Umbilical cord (tissue), 2 donors: ENCODE measurements around the gene PSMG2. TPM values are rescaled to one million over a fixed set of nuclear protein-coding genes. Genes with fewer than 3 reads are reported as not detected.
A peak's percentile ranks its signal among the peaks of the same experiment; 100 is the strongest.
"Not testable (repeated sequence)": the region's sequence is repeated elsewhere in the genome, so short reads cannot be mapped to it uniquely, and the experiment has no call there.

Source experiments
- DNase-seq: peaks from one replicate; pipeline ENCODE4 v3.0.0-alpha.2; 2015; ENCODE audit warnings: low spot score
- total RNA-seq: library from RNA; depleted of rRNA; stranded (reverse); fragments of >200 nt; gene quantifications from one replicate; pipeline ENCODE4 v1.2.3, GENCODE V29; 2014; ENCODE audit warnings: low replicate concordance; ENCODE audit not compliant: insufficient read depth

Gene PSMG2
- total RNA-seq, 1 donor from 2014 or later = 60.9 TPM

DNA sequence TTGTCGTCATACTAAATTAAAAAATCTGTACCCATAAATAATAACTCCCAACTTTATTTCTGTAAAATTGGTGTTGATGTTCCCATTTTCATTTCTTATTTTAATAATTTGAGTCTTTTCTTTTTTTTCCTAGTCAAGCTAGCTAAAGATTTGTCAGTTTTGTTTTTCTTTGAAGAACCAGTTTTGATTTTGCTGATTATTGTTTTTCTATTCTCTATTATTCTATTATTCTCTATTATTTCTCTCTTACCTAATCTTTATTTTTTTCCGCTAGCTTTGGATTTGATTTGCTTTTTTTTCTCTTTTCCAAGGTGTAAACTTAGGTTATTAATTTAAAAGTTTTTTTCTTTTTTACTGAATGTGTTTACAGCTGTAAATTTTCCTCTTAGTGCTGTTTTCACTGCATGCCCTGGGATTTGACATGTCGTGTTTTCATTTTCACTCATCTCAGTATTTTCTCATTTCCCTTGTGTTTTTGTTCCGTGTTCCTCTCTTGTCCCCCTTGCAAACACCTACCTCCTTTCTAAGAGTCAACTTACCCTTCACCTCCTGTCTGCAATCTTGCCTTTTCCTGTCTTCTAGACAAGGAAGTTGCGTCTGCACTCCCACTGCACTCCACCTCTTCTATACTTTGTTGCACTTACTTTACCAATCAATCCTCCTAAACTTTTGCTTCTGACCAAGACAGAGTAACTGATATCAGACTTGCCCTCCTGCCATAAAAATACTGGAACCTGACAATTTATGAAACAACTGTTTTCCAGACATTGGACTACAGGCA is 18.8 kb downstream of the PSMG2 start:
- no peak for DNase-seq

DNA sequence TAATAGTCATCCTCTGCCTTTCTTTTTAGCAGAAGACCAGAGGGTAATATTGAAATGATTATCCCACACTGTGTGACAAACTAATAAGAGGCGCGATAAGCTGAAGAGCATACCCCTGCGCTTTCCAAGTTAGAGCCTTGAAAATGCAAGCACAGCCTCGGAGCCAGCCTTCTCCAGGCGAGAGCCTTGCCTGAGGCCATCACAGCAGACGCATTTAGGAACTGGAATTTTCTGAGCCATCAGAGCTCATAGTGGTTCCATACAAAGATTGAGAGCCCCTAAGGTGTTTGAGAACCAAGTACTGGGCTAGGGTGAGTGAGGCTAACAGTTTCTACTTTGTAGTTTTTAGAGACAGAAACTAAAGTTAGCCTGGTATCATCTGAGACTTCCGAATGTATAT is 19.9 kb downstream of the PSMG2 start:
- DNase-seq = no peak

GRCh38 chr18:12726331-12726730 is 23.5 kb downstream of the PSMG2 start:
- no peak for DNase-seq

GRCh38 chr18:12726774-12727550 is 24.1 kb downstream of the PSMG2 start:
- DNase-seq = peak; percentile 71

DNA sequence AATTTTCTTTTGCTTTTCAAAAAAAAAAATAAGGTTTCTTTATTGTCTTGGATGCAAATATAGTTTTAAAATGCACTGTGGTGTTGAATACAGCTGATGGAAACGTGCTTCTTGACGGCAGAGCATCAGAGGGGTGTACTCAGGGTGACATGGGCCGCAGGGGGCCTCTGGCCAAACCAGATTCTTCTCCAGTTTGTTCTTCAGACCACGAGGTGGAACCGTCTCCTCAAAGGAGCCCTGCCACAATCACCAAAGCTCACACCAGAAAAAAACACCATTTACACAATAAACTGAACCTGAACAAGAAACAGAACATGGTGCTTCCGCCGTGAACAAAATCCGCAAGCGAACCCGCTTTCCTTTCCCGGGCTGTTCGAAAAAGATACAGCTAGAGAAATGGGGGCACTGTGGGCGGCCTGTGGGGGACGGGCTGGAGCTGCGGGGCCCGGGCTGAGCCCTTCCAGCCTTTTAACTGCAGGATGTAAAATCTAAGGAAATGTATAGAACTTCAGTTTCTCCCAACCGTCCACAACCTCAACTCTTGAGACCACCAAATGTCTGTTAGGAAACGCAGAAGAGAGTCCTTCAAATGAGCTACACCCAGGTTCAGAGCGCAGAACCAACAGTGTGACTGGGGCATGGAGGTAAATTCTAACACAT is 34.5 kb downstream of the PSMG2 start:
- DNase-seq = no peak

GRCh38 chr18:12741351-12741750 is 38.5 kb downstream of the PSMG2 start:
- DNase-seq = peak; percentile 30

DNA sequence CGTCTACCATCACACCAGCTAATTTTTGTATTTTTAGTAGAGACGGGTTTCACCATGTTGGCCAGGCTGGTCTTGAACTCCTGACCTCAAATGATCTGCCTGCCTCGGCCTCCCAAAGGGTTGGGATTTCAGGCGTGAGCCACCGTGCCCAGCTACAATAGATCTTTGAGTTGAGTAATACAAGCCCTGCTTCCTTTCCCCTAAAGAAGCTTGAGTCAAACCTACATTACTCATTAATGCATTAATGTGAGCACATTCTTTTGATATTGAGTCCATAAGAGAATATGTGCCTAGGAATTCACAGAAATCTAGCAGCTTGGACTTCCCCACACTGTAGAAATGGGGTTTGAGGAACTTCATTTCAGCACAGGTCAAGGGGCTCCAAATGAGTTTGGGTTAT is 39.6 kb downstream of the PSMG2 start:
- DNase-seq = no peak

DNA sequence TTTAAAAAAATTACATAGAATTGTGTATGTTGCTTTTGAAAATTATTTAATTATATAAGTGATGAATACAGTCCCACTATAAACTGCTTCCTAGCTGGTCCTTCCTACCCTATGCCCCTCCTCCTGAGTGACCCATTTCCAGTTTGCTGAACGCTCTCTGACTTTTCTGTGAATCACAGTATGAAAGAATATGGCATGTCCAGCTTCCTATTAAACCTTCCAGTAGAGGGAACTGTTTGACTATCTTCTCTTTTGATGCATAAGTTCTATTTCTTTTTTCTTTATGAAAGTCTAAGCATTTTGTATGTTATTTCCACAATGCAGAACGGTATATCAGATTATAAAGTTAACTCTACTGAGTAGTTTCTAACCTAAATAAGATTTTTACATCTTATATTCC is 41.3 kb downstream of the PSMG2 start:
- peak; percentile 71 for DNase-seq

- no peak for DNase-seq
These were observed 42.4 kb downstream of the PSMG2 start for GRCh38 chr18:12745095-12745795.

DNA sequence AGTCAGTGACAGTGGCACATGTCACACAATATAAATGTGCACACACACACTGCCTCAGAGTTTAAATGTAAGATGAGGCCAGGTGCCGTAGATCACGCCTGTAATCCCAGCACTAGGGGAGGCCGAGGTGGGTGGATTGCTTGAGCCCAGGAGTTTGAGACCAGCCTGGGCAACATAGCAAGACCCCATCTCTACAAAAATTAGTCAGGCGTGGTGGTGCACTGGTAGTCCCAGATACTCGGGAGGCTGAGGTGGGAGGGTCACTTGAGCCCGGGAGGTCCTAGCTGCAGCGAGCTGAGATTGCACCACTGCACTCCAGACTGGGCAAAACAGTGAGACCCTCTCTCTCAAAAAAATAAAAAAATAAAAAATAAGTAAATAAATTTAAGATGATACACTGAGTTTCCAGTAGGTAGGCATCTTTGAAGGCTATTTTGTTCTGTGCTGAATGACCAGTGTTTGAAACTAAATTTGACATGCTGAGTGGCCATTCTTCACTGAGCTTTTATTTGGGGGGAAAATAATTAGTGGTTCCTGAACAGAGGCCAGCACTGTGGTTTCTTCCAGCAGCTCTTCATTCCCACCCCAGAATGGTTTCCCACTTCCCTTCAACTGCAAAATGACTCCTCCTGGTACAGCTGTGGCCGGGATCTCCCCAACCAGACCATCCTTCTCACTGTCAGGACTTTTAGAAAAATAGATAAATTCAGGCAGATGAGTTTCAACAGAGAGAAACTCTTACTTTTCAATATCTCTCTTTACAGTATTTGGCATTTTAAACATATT is 44.9 kb downstream of the PSMG2 start:
- DNase-seq = no peak

DNA sequence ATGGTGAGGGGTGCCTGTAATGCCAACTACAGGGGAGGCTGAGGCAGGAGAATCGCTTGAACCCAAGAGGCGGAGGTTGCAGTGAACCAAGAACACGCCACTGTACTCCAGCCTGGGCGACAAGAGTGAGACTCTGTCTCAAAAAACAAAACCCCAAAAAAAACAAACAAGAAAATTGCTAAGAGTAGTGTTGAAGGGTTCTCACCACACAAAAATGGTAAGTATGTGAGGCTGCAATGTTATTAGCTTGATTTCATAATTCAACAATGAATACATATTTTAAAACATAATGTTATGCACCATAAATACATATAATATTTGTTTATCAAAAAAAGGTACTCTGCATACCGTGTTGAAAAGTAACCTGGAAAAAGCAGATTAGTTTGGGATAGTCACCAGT is 45.8 kb downstream of the PSMG2 start:
- DNase-seq = no peak

- DNase-seq = no peak
These were observed 46.3 kb downstream of the PSMG2 start for GRCh38 chr18:12749121-12749520.

- DNase-seq = no peak
These were observed 47.4 kb downstream of the PSMG2 start for GRCh38 chr18:12750076-12750714.

GRCh38 chr18:12750715-12751502 is 48.1 kb downstream of the PSMG2 start:
- no peak for DNase-seq

DNA sequence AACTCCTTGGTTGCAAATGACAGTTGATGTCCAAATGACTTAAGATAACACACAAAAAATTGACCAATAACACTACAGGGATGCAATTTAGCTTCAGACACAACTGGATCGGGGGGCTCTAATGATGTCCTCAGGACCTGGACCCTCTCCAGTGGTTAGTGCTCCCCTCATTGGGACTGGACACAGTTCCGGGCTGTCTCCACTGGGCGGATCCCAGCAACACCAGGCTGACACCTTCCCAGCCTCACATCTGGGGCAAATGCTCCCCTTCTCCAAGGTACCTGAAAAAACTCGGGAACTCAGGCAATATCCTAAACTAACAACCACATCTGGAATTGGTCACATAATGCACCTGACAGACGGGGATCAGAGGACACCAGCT is 48.7 kb downstream of the PSMG2 start:
- no peak for DNase-seq

DNA sequence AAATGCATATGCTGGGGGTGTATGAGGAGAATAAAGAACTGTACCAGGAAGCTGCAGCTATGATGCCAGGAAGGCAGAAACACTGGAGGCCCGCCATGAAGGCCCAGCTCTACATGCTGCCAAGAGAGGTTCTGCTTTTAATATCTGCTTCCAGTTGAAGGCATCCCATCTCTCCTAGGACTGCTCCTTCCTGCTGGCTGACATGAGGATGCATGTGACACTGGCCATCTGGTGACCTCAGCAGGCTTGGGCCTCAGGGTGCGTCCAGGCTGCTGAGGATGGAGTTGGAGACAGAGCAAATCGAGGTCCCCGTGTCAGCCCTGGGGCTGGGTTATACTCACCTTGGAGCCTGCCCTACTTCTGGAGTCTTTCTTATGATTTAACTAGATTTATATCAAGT is 49.0 kb downstream of the PSMG2 start:
- no peak for DNase-seq

GRCh38 chr18:12754511-12754910 is 51.7 kb downstream of the PSMG2 start:
- no peak for DNase-seq

DNA sequence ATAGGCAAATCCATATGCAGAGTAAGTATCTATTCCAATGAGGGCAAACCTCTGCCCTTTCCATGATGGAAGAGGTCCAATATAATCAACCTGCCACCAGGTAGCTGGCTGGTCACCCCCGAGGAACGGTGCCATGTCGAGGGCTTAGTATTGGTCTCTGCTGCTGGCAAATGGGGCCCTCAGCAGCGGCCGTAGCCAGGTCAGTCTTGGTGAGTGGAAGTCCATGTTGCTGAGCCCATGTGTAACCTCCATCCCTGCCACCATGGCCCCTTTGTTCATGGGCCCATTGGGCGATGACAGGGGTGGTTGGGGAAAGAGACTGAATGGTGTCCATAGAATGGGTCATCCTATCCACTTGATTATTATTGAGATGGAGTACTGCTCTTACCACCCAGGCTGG is 52.8 kb downstream of the PSMG2 start:
- DNase-seq = not testable (repeated sequence)

DNA sequence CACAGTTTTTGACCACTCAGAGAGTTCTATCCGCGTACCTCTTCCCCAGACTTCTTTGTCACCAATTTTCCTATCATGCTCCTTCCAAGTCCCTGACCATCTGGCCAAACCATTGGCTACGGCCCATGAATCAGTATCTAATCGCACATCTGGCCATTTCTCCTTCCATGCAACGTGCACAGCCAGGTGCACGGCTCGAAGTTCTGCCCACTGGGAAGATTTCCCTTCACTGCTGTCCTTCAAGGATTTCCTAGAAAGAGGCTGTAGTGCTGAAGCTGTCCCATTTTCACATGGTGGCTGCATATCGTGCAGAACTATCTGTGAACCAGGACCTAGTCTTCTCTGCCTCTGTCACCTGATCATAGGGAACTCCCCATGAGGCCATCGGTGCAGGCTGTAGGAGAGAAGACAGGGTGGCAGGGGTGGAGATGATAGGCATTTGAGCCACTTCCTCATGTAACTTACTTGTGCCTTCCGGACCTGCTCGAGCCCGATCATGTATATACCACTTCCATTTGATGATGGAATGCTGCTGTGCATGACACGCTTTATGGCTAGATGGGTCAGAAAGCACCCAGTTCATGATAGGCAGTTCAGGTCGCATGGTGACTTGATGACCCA is 53.9 kb downstream of the PSMG2 start:
- not testable (repeated sequence) for DNase-seq
